Endothelial cell of umbilical vein (primary cell): ENCODE measurements around the gene KIAA0825. TPM values are rescaled to one million over a fixed set of nuclear protein-coding genes. Genes with fewer than 3 reads are reported as not detected.

Experiments used
- BruUV-seq: library from RNA; stranded (reverse); fragments of 400-500 nt; replicated peaks from 2 replicates; lab custom pipeline; 2021; lab: Mats Ljungman, UMichigan
- CTCF ChIA-PET: fragments of 300-600, 350-600 bp; sonication (Branson Sonifier 250); formaldehyde crosslinking; loops from one replicate; lab custom pipeline; 2021; ENCODE audit warnings: antibody characterized with exemption, inconsistent platforms; lab: Charles Lee
- POLR2A ChIA-PET: fragments of 300-600, 350-600 bp; sonication (Branson Sonifier 250); formaldehyde crosslinking; loops from one replicate; lab custom pipeline; 2021; ENCODE audit warnings: antibody characterized with exemption, inconsistent platforms; lab: Charles Lee
- DNase-seq: peaks from one replicate; pipeline ENCODE4 v3.0.0-alpha.2; 2011; ENCODE audit warnings: low read depth, low spot score
- FAIRE-seq: peaks from 2 replicates; lab custom pipeline; 2011; peaks lifted over from hg19 to GRCh38; lab: Jason Lieb, UNC
- H2AFZ ChIP-seq: 2 replicates; pipeline ENCODE4 v1.6.0; 2012; ENCODE audit warnings: low read depth, low read length, control low read depth, inconsistent platforms
- H3K27ac ChIP-seq: 2 replicates; pipeline ENCODE4 v1.5.1; 2011; ENCODE audit warnings: low read depth, mild to moderate bottlenecking, control low read depth, low read length, moderate library complexity; ENCODE audit not compliant: insufficient read depth
- H3K27me3 ChIP-seq, 2 experiments: 2 replicates each; pipeline versions ENCODE4 v1.6.0 to v1.6.1; 2011; ENCODE audit warnings: low read length in 2 of 2, mixed read lengths in 1 of 2; ENCODE audit not compliant: control insufficient read depth in 2 of 2, insufficient read depth in 2 of 2
- H3K36me3 ChIP-seq, 2 experiments: 2 replicates in 1 of 2; 3 replicates in 1 of 2; pipeline ENCODE4 v1.5.1; 2011; ENCODE audit warnings: low read length in 2 of 2, mild to moderate bottlenecking in 1 of 2, moderate library complexity in 1 of 2; ENCODE audit not compliant: control insufficient read depth in 2 of 2, insufficient read depth in 2 of 2; ENCODE audit errors: extremely low read depth in 1 of 2
- H3K4me1 ChIP-seq: 3 replicates; pipeline ENCODE4 v1.5.1; 2011; ENCODE audit warnings: mild to moderate bottlenecking, low read length; ENCODE audit not compliant: control insufficient read depth, insufficient read depth; ENCODE audit errors: extremely low read depth
- H3K4me2 ChIP-seq: 2 replicates; pipeline ENCODE4 v1.6.1; 2011; ENCODE audit warnings: low read length, control low read depth, mixed read lengths; ENCODE audit not compliant: insufficient read depth
- H3K4me3 ChIP-seq, 3 experiments: fragments of 200-600 bp in 1 of 3; sonication (generic), shearing (Covaris generic) in 1 of 3; replicated peaks in 1 of 3; 2 replicates each; pipeline ENCODE4 v1.5.1; 2011 to 2016; ENCODE audit warnings: control low read depth in 3 of 3, low read length in 3 of 3, mild to moderate bottlenecking in 2 of 3, inconsistent platforms in 1 of 3, low read depth in 1 of 3, moderate library complexity in 1 of 3; ENCODE audit not compliant: insufficient read depth in 1 of 3
- H3K79me2 ChIP-seq: 2 replicates; pipeline ENCODE4 v1.6.0; 2012; ENCODE audit warnings: low read length, inconsistent platforms; ENCODE audit not compliant: control insufficient read depth, insufficient read depth
- H3K9ac ChIP-seq: replicated peaks from 2 replicates; pipeline ENCODE3; 2011; ENCODE audit warnings: low read length, control low read depth; ENCODE audit not compliant: insufficient read depth; ENCODE audit errors: extremely low read depth
- H3K9me1 ChIP-seq: replicated peaks from 3 replicates; pipeline ENCODE4 v1.6.0; 2011; ENCODE audit warnings: mild to moderate bottlenecking, low read length; ENCODE audit not compliant: control insufficient read depth, insufficient read depth; ENCODE audit errors: extremely low read depth
- H3K9me3 ChIP-seq: replicated peaks from 2 replicates; pipeline ENCODE4 v1.5.1; 2012; ENCODE audit warnings: low read length, inconsistent platforms; ENCODE audit not compliant: control insufficient read depth, insufficient read depth
- H4K20me1 ChIP-seq: replicated peaks from 2 replicates; pipeline ENCODE3; 2011; ENCODE audit warnings: mild to moderate bottlenecking, low read length; ENCODE audit not compliant: control insufficient read depth, insufficient read depth; ENCODE audit errors: extremely low read depth
- FOS ChIP-seq: IDR thresholded peaks from 2 replicates; pipeline ENCODE4 v1.6.1; 2011; ENCODE audit warnings: mild to moderate bottlenecking, low read length, moderate library complexity, borderline replicate concordance; ENCODE audit not compliant: insufficient read depth
- JUN ChIP-seq: IDR thresholded peaks from 2 replicates; pipeline ENCODE4 v1.6.1; 2011; ENCODE audit warnings: borderline replicate concordance, low read depth; ENCODE audit not compliant: insufficient read length, insufficient read depth
- MYC ChIP-seq: IDR thresholded peaks from one replicate; pipeline ENCODE4 v1.6.1; 2011; ENCODE audit warnings: mild to moderate bottlenecking, low read depth, low read length
- POLR2A ChIP-seq: IDR thresholded peaks from 2 replicates; pipeline ENCODE4 v1.6.1; 2012; ENCODE audit warnings: low read depth, mild to moderate bottlenecking, control low read depth, low read length
- POLR2AphosphoS5 ChIP-seq: IDR thresholded peaks from 2 replicates; pipeline ENCODE4 v1.6.1; 2012; ENCODE audit warnings: low read depth, mild to moderate bottlenecking, control low read depth, low read length, moderate library complexity; ENCODE audit not compliant: insufficient read depth
- dilution Hi-C: fragments of 300-500 bp; cut with MboI; formaldehyde crosslinking; loops from one replicate; pipeline ENCODE4 v1.15.0; 2019; ENCODE audit warnings: low sequenced_read_pairs; ENCODE audit not compliant: extremely low pct_ligation_motif_present
- intact Hi-C: fragments of 100-400 bp; cut with micrococcal nuclease; formaldehyde crosslinking; loops from one replicate; pipeline ENCODE4 v1.10.0; 2022
- polyA plus RNA-seq, 4 experiments: library from polyadenylated mRNA; depleted of rRNA in 3 of 4; stranded (reverse) in 3 of 4; unstranded in 1 of 4; fragments of >200 nt; gene quantifications; 2 replicates each; pipeline versions ENCODE4 v1.2.1 to v1.2.3, GENCODE V29; 2011 to 2012; ENCODE audit warnings: missing spikeins in 1 of 4
- total RNA-seq: library from RNA; stranded (reverse); gene quantifications from 2 replicates; pipeline ENCODE4 v1.2.3, GENCODE V29; 2021
- TF ChIP-seq, protein P1 (sequence below): IDR thresholded peaks from 2 replicates; pipeline ENCODE4 v1.6.1; 2011; ENCODE audit not compliant: insufficient read depth, insufficient read length

The KIAA0825 gene
- total and polyA plus RNA-seq, 2 donors (not counting 3 experiments of a cell fraction or from before 2014, with no cell fraction given), result 0.15 to 1.1 TPM

GRCh38 chr5:94316916-94317838 is 301.2 kb downstream of the KIAA0825 start:
- Histone ChIP-seq H3K4me2 (no peak overlapping the region), H3K4me1 (no peaks in the 10 kb centered on the region), H3K9ac (no peak overlapping the region), H3K27ac (no peak overlapping the region), H3K79me2 (no peaks in the 10 kb centered on the region), H3K4me3 (no peak overlapping the region), H3K9me1 (no peaks in the 10 kb centered on the region), H3K9me3 (no peaks in the 10 kb centered on the region), H4K20me1 (no peaks in the 10 kb centered on the region), H3K36me3 (no peaks in the 10 kb centered on the region), H2AFZ (no peak overlapping the region), H3K27me3 (no peaks in the 10 kb centered on the region)
- BruUV-seq, result no TSS peak
- no peak for TF ChIP-seq JUN
- no peak for TF ChIP-seq MYC
- TF ChIP-seq FOS, result no peak
- no peak for TF ChIP-seq POLR2A
- TF ChIP-seq, protein P1, sequence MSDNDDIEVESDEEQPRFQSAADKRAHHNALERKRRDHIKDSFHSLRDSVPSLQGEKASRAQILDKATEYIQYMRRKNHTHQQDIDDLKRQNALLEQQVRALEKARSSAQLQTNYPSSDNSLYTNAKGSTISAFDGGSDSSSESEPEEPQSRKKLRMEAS, result no peak
- no peak for TF ChIP-seq POLR2AphosphoS5
- dilution Hi-C loops, result no loop called here
- DNase-seq (no peak), FAIRE-seq (no peak)
- intact Hi-C loops, result no loop called here
- ChIA-PET POLR2A (no interaction called here), CTCF (no interaction called here)
